Measurements from ENCODE around the gene IFT81. TPM values are rescaled to one million over a fixed set of nuclear protein-coding genes. Genes with fewer than 3 reads are reported as not detected.

Gene IFT81
- total and polyA plus RNA-seq, 2 of the 13 experiments (the other 11 are each of a cell fraction or from before 2014, with no cell fraction given) = 4.2 to 13.0 TPM

DNA sequence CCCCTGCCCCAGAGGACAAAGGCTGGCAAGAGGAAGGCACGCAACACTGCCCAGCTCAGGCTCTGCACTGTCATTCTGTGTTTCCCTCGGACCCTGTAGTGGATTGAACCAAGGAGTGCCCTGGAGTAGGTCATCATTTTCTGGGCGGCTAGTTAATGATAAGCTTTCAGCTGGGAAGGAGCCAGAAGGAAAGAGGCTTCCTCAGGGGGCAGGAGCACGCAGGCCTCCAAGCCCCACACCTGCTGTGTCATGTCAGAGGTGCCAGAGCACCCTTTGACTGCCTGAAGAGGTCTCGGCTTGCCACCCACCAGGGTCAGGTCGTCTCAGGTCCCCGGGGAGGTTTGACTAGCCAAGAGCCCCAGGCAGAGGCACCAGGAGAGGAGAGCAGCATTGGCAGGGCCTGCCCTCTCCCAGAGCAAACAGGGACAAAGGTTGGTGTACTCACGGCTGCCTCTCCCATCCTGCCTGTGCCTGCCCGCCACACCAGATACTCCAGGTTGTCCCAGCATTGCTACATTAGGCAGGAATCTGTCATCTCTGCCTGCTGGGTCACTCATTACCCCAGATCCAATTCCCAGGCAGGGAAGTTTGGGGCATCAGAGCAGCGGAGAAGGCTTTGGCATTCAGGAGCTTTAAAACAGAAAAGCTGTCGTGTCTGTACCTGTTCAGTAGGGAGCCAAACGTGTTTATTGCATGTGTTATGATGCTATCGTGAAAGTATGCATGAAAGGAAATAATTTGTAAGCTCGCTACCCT, 123.4 kb downstream of the IFT81 start (continued):
- TF ChIP-seq ETV5 (CRISPR knock-in tag; IDR thresholded peaks at IDR 0.05; ENCODE audit: borderline replicate concordance) (peak; percentile 36; the same call in 1 of the 2 replicates), ZNF121 (CRISPR knock-in tag; IDR thresholded peaks at IDR 0.05) (no peak; the same call in 1 of the 2 replicates), KDM2A (CRISPR knock-in tag; IDR thresholded peaks at IDR 0.05; ENCODE audit: borderline replicate concordance, low read depth) (no peak), SRSF1 (optimal IDR thresholded peaks at IDR 0.05; ENCODE audit: low read depth, low read length) (no peak), ZNF766 (CRISPR knock-in tag; IDR thresholded peaks at IDR 0.05; ENCODE audit: borderline replicate concordance) (no peak), ATRX (CRISPR knock-in tag; IDR thresholded peaks at IDR 0.05; ENCODE audit: borderline replicate concordance) (no peak), HNRNPLL (IDR thresholded peaks at IDR 0.05; ENCODE audit: low read depth, low read length, poor library complexity, severe bottlenecking) (no peak), ZNF703 (CRISPR knock-in tag; IDR thresholded peaks at IDR 0.05; ENCODE audit: borderline replicate concordance) (no peak), ZNF264 (CRISPR knock-in tag; IDR thresholded peaks at IDR 0.05) (no peak), ZNF7 (CRISPR knock-in tag; IDR thresholded peaks at IDR 0.05) (no peak), ZC3H4 (CRISPR knock-in tag; IDR thresholded peaks at IDR 0.05; ENCODE audit: borderline replicate concordance) (no peak), NFKBIZ (CRISPR knock-in tag; IDR thresholded peaks at IDR 0.05) (no peak), MXD4 (CRISPR knock-in tag; IDR thresholded peaks at IDR 0.05) (0 out of 2 replicates have a peak, but pooled peaks have one; percentile 31), EZH2 (conservative IDR thresholded peaks at IDR 0.05; ENCODE audit: low read depth, low read length) (no peak), ZNF558 (CRISPR knock-in tag; IDR thresholded peaks at IDR 0.05; ENCODE audit: borderline replicate concordance) (no peak), ARNT2 (CRISPR knock-in tag; IDR thresholded peaks at IDR 0.05; ENCODE audit: low read depth) (no peak), ZNF496 (CRISPR knock-in tag; IDR thresholded peaks at IDR 0.05; ENCODE audit: insufficient replicate concordance) (no peak), NFKB2 (CRISPR knock-in tag; IDR thresholded peaks at IDR 0.05; ENCODE audit: borderline replicate concordance) (peak; percentile 31; the same call in 1 of the 2 replicates), RARA (CRISPR knock-in tag; IDR thresholded peaks at IDR 0.05) (peak; percentile 55)
- TF ChIP-seq, protein P1, sequence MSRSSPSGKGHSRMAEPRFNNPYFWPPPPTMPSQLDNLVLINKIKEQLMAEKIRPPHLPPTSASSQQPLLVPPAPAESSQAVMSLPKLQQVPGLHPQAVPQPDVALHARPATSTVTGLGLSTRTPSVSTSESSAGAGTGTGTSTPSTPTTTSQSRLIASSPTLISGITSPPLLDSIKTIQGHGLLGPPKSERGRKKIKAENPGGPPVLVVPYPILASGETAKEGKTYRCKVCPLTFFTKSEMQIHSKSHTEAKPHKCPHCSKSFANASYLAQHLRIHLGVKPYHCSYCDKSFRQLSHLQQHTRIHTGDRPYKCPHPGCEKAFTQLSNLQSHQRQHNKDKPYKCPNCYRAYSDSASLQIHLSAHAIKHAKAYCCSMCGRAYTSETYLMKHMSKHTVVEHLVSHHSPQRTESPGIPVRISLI (CRISPR knock-in tag; IDR thresholded peaks at IDR 0.05; ENCODE audit: borderline replicate concordance) = 0 out of 2 replicates have a peak, but pooled peaks have one; percentile 2
- TF ChIP-seq, protein P2, sequence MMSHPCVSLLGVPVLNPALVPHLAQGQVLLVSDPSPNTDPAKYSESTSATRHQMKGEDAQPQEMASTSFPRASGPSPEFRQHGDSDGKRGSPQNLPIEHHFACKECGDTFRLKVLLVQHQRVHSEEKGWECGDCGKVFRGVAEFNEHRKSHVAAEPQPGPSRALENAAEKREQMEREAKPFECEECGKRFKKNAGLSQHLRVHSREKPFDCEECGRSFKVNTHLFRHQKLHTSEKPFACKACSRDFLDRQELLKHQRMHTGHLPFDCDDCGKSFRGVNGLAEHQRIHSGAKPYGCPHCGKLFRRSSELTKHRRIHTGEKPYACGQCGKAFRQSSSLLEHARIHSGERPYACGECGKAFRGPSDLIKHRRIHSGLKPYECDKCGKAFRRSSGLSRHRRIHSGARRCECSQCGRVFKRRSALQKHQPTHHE (CRISPR knock-in tag; IDR thresholded peaks at IDR 0.05; ENCODE audit: borderline replicate concordance) = no peak
- TF ChIP-seq, protein P3, sequence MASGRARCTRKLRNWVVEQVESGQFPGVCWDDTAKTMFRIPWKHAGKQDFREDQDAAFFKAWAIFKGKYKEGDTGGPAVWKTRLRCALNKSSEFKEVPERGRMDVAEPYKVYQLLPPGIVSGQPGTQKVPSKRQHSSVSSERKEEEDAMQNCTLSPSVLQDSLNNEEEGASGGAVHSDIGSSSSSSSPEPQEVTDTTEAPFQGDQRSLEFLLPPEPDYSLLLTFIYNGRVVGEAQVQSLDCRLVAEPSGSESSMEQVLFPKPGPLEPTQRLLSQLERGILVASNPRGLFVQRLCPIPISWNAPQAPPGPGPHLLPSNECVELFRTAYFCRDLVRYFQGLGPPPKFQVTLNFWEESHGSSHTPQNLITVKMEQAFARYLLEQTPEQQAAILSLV (CRISPR knock-in tag; IDR thresholded peaks at IDR 0.05; ENCODE audit: borderline replicate concordance) = no peak; the same call in 1 of the 2 replicates
- TF ChIP-seq, protein P4, sequence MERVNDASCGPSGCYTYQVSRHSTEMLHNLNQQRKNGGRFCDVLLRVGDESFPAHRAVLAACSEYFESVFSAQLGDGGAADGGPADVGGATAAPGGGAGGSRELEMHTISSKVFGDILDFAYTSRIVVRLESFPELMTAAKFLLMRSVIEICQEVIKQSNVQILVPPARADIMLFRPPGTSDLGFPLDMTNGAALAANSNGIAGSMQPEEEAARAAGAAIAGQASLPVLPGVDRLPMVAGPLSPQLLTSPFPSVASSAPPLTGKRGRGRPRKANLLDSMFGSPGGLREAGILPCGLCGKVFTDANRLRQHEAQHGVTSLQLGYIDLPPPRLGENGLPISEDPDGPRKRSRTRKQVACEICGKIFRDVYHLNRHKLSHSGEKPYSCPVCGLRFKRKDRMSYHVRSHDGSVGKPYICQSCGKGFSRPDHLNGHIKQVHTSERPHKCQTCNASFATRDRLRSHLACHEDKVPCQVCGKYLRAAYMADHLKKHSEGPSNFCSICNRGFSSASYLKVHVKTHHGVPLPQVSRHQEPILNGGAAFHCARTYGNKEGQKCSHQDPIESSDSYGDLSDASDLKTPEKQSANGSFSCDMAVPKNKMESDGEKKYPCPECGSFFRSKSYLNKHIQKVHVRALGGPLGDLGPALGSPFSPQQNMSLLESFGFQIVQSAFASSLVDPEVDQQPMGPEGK (CRISPR knock-in tag; IDR thresholded peaks at IDR 0.05) = peak; percentile 63

Measured in HepG2 (cell line).